IMR-90 (cell line): Measurements from ENCODE around the gene FN3KRP. TPM values are rescaled to one million over a fixed set of nuclear protein-coding genes. Genes with fewer than 3 reads are reported as not detected.

Source experiments
- ATAC-seq: fragments of 200-7000 bp; cut with Tn5 transposase; 2 replicates; pipeline ENCODE4 v1.9.1; 2020; ENCODE audit warnings: low read depth, mild to moderate bottlenecking, moderate library complexity
- BruUV-seq: library from RNA; stranded (reverse); fragments of 400-500 nt; replicated peaks from 2 replicates; lab custom pipeline; 2021; lab: Mats Ljungman, UMichigan
- CTCF ChIA-PET: fragments of 300-600 bp; formaldehyde crosslinking; extraction: SDS; loops from one replicate; lab custom pipeline; 2021; ENCODE audit warnings: antibody characterized with exemption; lab: Yijun Ruan, JAX
- POLR2A ChIA-PET: fragments of 300-600 bp; sonication (Branson Sonifier 250); formaldehyde crosslinking; loops from one replicate; lab custom pipeline; 2022; ENCODE audit warnings: antibody characterized with exemption; ENCODE audit not compliant: unreplicated experiment; lab: Charles Lee
- DNase-seq: peaks from one replicate; pipeline ENCODE4 v3.0.0; 2013
- H2AFZ ChIP-seq: replicated peaks from 2 replicates; pipeline ENCODE3; 2013; ENCODE audit warnings: low read length, mild to moderate bottlenecking; ENCODE audit not compliant: poor library complexity
- H2AK5ac ChIP-seq: 2 replicates; pipeline ENCODE4 v1.6.1; 2013; ENCODE audit warnings: low read depth, low read length, inconsistent platforms
- H2AK9ac ChIP-seq: replicated peaks from 2 replicates; pipeline ENCODE3; 2013; ENCODE audit warnings: mild to moderate bottlenecking, low read depth, low read length, moderate library complexity; ENCODE audit not compliant: poor library complexity
- H2BK120ac ChIP-seq: 2 replicates; pipeline ENCODE4 v1.6.1; 2013; ENCODE audit warnings: low read depth, low read length, inconsistent platforms
- H2BK15ac ChIP-seq: 3 replicates; pipeline ENCODE4 v1.6.1; 2013; ENCODE audit warnings: low read depth, low read length, inconsistent platforms
- H2BK20ac ChIP-seq: 2 replicates; pipeline ENCODE4 v1.6.1; 2013; ENCODE audit warnings: low read depth, mild to moderate bottlenecking, inconsistent platforms, low read length, moderate library complexity
- H2BK5ac ChIP-seq: 2 replicates; pipeline ENCODE4 v1.6.1; 2013; ENCODE audit warnings: mild to moderate bottlenecking, low read depth, low read length, inconsistent platforms; ENCODE audit not compliant: poor library complexity, severe bottlenecking
- H3K14ac ChIP-seq: replicated peaks from 2 replicates; pipeline ENCODE4 v1.6.1; 2013; ENCODE audit warnings: low read depth, low read length, inconsistent platforms
- H3K18ac ChIP-seq: 2 replicates; pipeline ENCODE4 v1.6.1; 2013; ENCODE audit warnings: low read depth, low read length, control low read depth
- H3K23ac ChIP-seq: 2 replicates; pipeline ENCODE4 v1.6.1; 2013; ENCODE audit warnings: low read depth, low read length, inconsistent platforms
- H3K27ac ChIP-seq: 2 replicates; pipeline ENCODE4 v1.5.1; 2013; ENCODE audit warnings: mild to moderate bottlenecking, control low read depth, low read length; ENCODE audit not compliant: insufficient read depth
- H3K27me3 ChIP-seq: 2 replicates; pipeline ENCODE4 v1.6.1; 2013; ENCODE audit warnings: low read length; ENCODE audit not compliant: control insufficient read depth, insufficient read depth
- H3K36me3 ChIP-seq: 2 replicates; pipeline ENCODE4 v1.6.1; 2013; ENCODE audit warnings: low read length, mixed read lengths; ENCODE audit not compliant: control insufficient read depth, insufficient read depth
- H3K4ac ChIP-seq: 2 replicates; pipeline ENCODE4 v1.6.1; 2013; ENCODE audit warnings: low read depth, low read length, inconsistent platforms
- H3K4me1 ChIP-seq: 2 replicates; pipeline ENCODE4 v1.6.1; 2013; ENCODE audit warnings: low read length, mixed read lengths; ENCODE audit not compliant: control insufficient read depth, insufficient read depth
- H3K4me2 ChIP-seq: 2 replicates; pipeline ENCODE4 v1.6.1; 2013; ENCODE audit warnings: low read depth, mild to moderate bottlenecking, control low read depth, low read length, moderate library complexity
- H3K4me3 ChIP-seq: 2 replicates; pipeline ENCODE4 v1.5.1; 2013; ENCODE audit warnings: low read depth, mild to moderate bottlenecking, control low read depth, low read length, moderate library complexity; ENCODE audit not compliant: insufficient read depth
- H3K56ac ChIP-seq: 2 replicates; pipeline ENCODE4 v1.6.1; 2013; ENCODE audit warnings: low read length, inconsistent platforms; ENCODE audit not compliant: insufficient read depth; ENCODE audit errors: extremely low read depth
- H3K79me1 ChIP-seq, 2 experiments: 2 replicates each; pipeline ENCODE4 v1.6.1; 2013; ENCODE audit warnings: low read length in 2 of 2, inconsistent platforms in 1 of 2, low read depth in 1 of 2
- H3K9ac ChIP-seq: 2 replicates; pipeline ENCODE4 v1.6.1; 2013; ENCODE audit warnings: low read depth, low read length, control low read depth
- H3K9me1 ChIP-seq: 2 replicates; pipeline ENCODE4 v1.6.1; 2013; ENCODE audit warnings: low read length, inconsistent platforms; ENCODE audit not compliant: insufficient read depth
- H3K9me3 ChIP-seq: 2 replicates; pipeline ENCODE4 v1.6.1; 2013; ENCODE audit warnings: low read length; ENCODE audit not compliant: control insufficient read depth, insufficient read depth
- H4K20me1 ChIP-seq: 2 replicates; pipeline ENCODE4 v1.6.1; 2013; ENCODE audit warnings: low read length, inconsistent platforms; ENCODE audit not compliant: insufficient read depth
- H4K5ac ChIP-seq: 2 replicates; pipeline ENCODE4 v1.6.1; 2013; ENCODE audit warnings: mild to moderate bottlenecking, low read depth, low read length, control low read depth
- H4K8ac ChIP-seq, 2 experiments: 2 replicates each; pipeline ENCODE4 v1.6.1; 2013; ENCODE audit warnings: low read depth in 2 of 2, low read length in 2 of 2, control low read depth in 1 of 2, inconsistent platforms in 1 of 2
- H4K91ac ChIP-seq: 2 replicates; pipeline ENCODE4 v1.6.1; 2013; ENCODE audit warnings: low read depth, low read length, inconsistent platforms; ENCODE audit not compliant: insufficient read depth
- BHLHE40 ChIP-seq: fragments of 150-350 bp; IDR thresholded peaks from 2 replicates; pipeline ENCODE4 v1.6.1; 2016; ENCODE audit warnings: mild to moderate bottlenecking, low read depth, low read length
- CEBPB ChIP-seq: IDR thresholded peaks from 2 replicates; pipeline ENCODE4 v1.6.1; 2012; ENCODE audit warnings: low read depth, low read length, improper control_type of control experiment
- CHD1 ChIP-seq: IDR thresholded peaks from 2 replicates; pipeline ENCODE4 v1.6.1; 2012; ENCODE audit warnings: low read depth, low read length, improper control_type of control experiment
- FOS ChIP-seq: fragments of 150-350 bp; IDR thresholded peaks from 2 replicates; pipeline ENCODE4 v1.6.1; 2016; ENCODE audit warnings: low read depth, low read length
- MAFK ChIP-seq: IDR thresholded peaks from 2 replicates; pipeline ENCODE4 v1.6.1; 2012; ENCODE audit warnings: low read depth, low read length, improper control_type of control experiment
- MAZ ChIP-seq: IDR thresholded peaks from 2 replicates; pipeline ENCODE4 v1.6.1; 2012; ENCODE audit warnings: low read depth, mild to moderate bottlenecking, low read length, improper control_type of control experiment, moderate library complexity, borderline replicate concordance
- MXI1 ChIP-seq: IDR thresholded peaks from 2 replicates; pipeline ENCODE4 v1.6.1; 2012; ENCODE audit warnings: low read depth, mild to moderate bottlenecking, low read length, moderate library complexity, borderline replicate concordance
- NFE2L2 ChIP-seq: fragments of 150-350 bp; IDR thresholded peaks from 2 replicates; pipeline ENCODE4 v1.6.1; 2016; ENCODE audit warnings: low read depth, mild to moderate bottlenecking, low read length
- POLR2A ChIP-seq: IDR thresholded peaks from 2 replicates; pipeline ENCODE4 v1.6.1; 2012; ENCODE audit warnings: mild to moderate bottlenecking, low read depth, low read length
- RAD21 ChIP-seq: IDR thresholded peaks from 2 replicates; pipeline ENCODE4 v1.6.1; 2012; ENCODE audit warnings: low read length, improper control_type of control experiment
- RCOR1 ChIP-seq: IDR thresholded peaks from 2 replicates; pipeline ENCODE4 v1.6.1; 2012; ENCODE audit warnings: mild to moderate bottlenecking, low read length, improper control_type of control experiment; ENCODE audit not compliant: insufficient replicate concordance
- RFX5 ChIP-seq: IDR thresholded peaks from 2 replicates; pipeline ENCODE4 v1.8.0; 2012; ENCODE audit warnings: low read depth, mild to moderate bottlenecking, low read length, moderate library complexity
- SMC3 ChIP-seq: fragments of 150-350 bp; IDR thresholded peaks from 2 replicates; pipeline ENCODE4 v1.6.1; 2016; ENCODE audit warnings: low read depth, mild to moderate bottlenecking, antibody characterized with exemption, low read length, moderate library complexity
- WGBS, 2 experiments: methylation state at CpG; one replicate each; pipeline versions ENCODE4 v1.1.5 to v1.1.7; 2013; ENCODE audit warnings: missing lambda C conversion rate in 2 of 2; ENCODE audit not compliant: insufficient read length in 1 of 2; ENCODE audit errors: extremely low coverage in 2 of 2; 5-methylcytosine and 5-hydroxymethylcytosine counted together
- dilution Hi-C: fragments of 300-500 bp; cut with HindIII; formaldehyde crosslinking; loops from one replicate; pipeline ENCODE4 v1.14.3; 2018; ENCODE audit warnings: low sequenced_read_pairs; ENCODE audit not compliant: unreplicated experiment
- in situ Hi-C: fragments of 300-500 bp; cut with MboI; formaldehyde crosslinking; loops from 3 replicates; pipeline ENCODE4 v1.14.3; 2019; ENCODE audit warnings: low sequenced_read_pairs, inconsistent platforms, mixed read lengths
- intact Hi-C: fragments of 100-400 bp; cut with micrococcal nuclease; formaldehyde crosslinking; loops from 2 replicates; pipeline ENCODE4 v1.10.0; 2022
- polyA plus RNA-seq, 3 experiments: library from polyadenylated mRNA; depleted of rRNA; stranded (reverse); fragments of >200 nt; gene quantifications; 2 replicates each; pipeline ENCODE4 v1.2.3, GENCODE V29; 2012; ENCODE audit warnings: low replicate concordance in 1 of 3
- total RNA-seq: library from RNA; depleted of rRNA; stranded (reverse); fragments of >200 nt; gene quantifications from 2 replicates; pipeline ENCODE4 v1.2.3, GENCODE V29; 2012
- TF ChIP-seq, protein P1 (sequence below): fragments of 150-350 bp; IDR thresholded peaks from 2 replicates; pipeline ENCODE4 v1.6.1; 2017; ENCODE audit warnings: mild to moderate bottlenecking, antibody characterized with exemption, low read length, low read depth
- TF ChIP-seq, protein P2 (sequence below): fragments of 150-350 bp; IDR thresholded peaks from 2 replicates; pipeline ENCODE4 v1.6.1; 2016; ENCODE audit warnings: low read depth, mild to moderate bottlenecking, low read length, moderate library complexity, borderline replicate concordance
- TF ChIP-seq, protein P3 (sequence below): conservative IDR thresholded peaks from 2 replicates; pipeline ENCODE4 v1.5.1; 2012; ENCODE audit warnings: mild to moderate bottlenecking, low read depth, low read length, improper control_type of control experiment

Gene FN3KRP
- total and polyA plus RNA-seq, 2 of the 4 experiments (the other 2 are of a cell fraction) = 18.6 to 20.3 TPM

DNA sequence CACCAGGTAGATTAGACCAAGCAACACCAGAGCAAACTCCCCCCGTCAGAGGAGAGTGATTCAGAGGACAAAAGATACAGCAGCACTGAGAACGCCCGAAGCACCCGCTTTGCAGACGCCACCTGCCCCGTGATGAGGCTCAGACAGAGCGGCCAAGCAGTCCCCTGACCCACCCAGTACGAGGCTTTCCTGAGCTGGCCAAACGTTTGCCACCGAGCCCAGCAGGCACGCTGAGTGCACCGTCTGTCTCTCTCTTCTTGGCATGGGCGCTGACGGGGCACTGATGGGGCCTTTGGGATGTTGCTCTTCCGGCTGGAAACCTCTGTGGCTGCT, 48.9 kb upstream of the FN3KRP start:
- DNase-seq = no peak
- Histone ChIP-seq H3K36me3 (no peaks in the 10 kb centered on the region; the same call in 1 of the 2 replicates), H3K4me3 (no peak overlapping the region), H3K4me2 (no peak overlapping the region), H3K14ac (no peak overlapping the region), H2BK120ac (no peak overlapping the region), H3K27ac (no peak overlapping the region), H3K4me1 (no peaks in the 10 kb centered on the region), H2BK20ac (no peak overlapping the region), H3K23ac (no peak overlapping the region), H3K18ac (no peak overlapping the region), H3K9me3 (no peaks in the 10 kb centered on the region), H2AK9ac (no peak overlapping the region), H4K8ac (no peak overlapping the region), H2AK5ac (no peak overlapping the region), H4K91ac (no peak overlapping the region), H2AFZ (no peak overlapping the region), H3K27me3 (no peaks in the 10 kb centered on the region), H2BK15ac (no peak overlapping the region), H3K9ac (no peak overlapping the region), H4K5ac (no peak overlapping the region), H4K20me1 (no peaks in the 10 kb centered on the region), H3K4ac (no peak overlapping the region), H3K79me1 (no peaks in the 10 kb centered on the region), H3K9me1 (no peaks in the 10 kb centered on the region), H3K56ac (no peak overlapping the region), H2BK5ac (no peak overlapping the region)
- ChIA-PET POLR2A (interaction anchor here (0.6 kb wide), 1 partner anchor 23 kb away, joined by 13 read pairs; no protein-coding TSS in a partner anchor), CTCF (no interaction called here)
- intact Hi-C loops (no loop called here), in situ Hi-C loops (no loop called here), dilution Hi-C loops (no loop called here)
- ATAC-seq = no peak
- BruUV-seq = no TSS peak
- 79% methylated on average over 8 of the region's 15 CpGs; no CpG with 5 or more reads in 1 of the 2 experiments for WGBS, 2 experiments
- TF ChIP-seq SMC3 = no peak
- no peak for TF ChIP-seq RAD21
- no peak for TF ChIP-seq MAFK
- no peak for TF ChIP-seq POLR2A
- TF ChIP-seq, protein P1, sequence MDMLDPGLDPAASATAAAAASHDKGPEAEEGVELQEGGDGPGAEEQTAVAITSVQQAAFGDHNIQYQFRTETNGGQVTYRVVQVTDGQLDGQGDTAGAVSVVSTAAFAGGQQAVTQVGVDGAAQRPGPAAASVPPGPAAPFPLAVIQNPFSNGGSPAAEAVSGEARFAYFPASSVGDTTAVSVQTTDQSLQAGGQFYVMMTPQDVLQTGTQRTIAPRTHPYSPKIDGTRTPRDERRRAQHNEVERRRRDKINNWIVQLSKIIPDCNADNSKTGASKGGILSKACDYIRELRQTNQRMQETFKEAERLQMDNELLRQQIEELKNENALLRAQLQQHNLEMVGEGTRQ = no peak
- TF ChIP-seq RFX5 = no peak
- no peak for TF ChIP-seq CHD1
- TF ChIP-seq, protein P2, sequence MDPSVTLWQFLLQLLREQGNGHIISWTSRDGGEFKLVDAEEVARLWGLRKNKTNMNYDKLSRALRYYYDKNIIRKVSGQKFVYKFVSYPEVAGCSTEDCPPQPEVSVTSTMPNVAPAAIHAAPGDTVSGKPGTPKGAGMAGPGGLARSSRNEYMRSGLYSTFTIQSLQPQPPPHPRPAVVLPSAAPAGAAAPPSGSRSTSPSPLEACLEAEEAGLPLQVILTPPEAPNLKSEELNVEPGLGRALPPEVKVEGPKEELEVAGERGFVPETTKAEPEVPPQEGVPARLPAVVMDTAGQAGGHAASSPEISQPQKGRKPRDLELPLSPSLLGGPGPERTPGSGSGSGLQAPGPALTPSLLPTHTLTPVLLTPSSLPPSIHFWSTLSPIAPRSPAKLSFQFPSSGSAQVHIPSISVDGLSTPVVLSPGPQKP = no peak
- no peak for TF ChIP-seq CEBPB
- TF ChIP-seq FOS = no peak
- TF ChIP-seq, protein P3, sequence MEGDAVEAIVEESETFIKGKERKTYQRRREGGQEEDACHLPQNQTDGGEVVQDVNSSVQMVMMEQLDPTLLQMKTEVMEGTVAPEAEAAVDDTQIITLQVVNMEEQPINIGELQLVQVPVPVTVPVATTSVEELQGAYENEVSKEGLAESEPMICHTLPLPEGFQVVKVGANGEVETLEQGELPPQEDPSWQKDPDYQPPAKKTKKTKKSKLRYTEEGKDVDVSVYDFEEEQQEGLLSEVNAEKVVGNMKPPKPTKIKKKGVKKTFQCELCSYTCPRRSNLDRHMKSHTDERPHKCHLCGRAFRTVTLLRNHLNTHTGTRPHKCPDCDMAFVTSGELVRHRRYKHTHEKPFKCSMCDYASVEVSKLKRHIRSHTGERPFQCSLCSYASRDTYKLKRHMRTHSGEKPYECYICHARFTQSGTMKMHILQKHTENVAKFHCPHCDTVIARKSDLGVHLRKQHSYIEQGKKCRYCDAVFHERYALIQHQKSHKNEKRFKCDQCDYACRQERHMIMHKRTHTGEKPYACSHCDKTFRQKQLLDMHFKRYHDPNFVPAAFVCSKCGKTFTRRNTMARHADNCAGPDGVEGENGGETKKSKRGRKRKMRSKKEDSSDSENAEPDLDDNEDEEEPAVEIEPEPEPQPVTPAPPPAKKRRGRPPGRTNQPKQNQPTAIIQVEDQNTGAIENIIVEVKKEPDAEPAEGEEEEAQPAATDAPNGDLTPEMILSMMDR = no peak
- TF ChIP-seq BHLHE40 = no peak
- TF ChIP-seq RCOR1 = no peak
- TF ChIP-seq MAZ = no peak
- TF ChIP-seq MXI1 = no peak
- no peak for TF ChIP-seq NFE2L2
